HT-29 (cell line): ENCODE results near the gene P4HA3. TPM values are rescaled to one million over a fixed set of nuclear protein-coding genes. Genes with fewer than 3 reads are reported as not detected.

ENCODE experiments used
- DNase-seq: peaks from one replicate; pipeline ENCODE4 v3.0.0-alpha.2; 2015; ENCODE audit warnings: low spot score
- total RNA-seq: library from RNA; depleted of rRNA; stranded (reverse); fragments of >200 nt; shearing (Covaris generic); gene quantifications from 2 replicates; pipeline ENCODE4 v1.2.3, GENCODE V29; 2014

Gene P4HA3
- total RNA-seq, 1 experiment from 2014 or later, result not detected

DNA sequence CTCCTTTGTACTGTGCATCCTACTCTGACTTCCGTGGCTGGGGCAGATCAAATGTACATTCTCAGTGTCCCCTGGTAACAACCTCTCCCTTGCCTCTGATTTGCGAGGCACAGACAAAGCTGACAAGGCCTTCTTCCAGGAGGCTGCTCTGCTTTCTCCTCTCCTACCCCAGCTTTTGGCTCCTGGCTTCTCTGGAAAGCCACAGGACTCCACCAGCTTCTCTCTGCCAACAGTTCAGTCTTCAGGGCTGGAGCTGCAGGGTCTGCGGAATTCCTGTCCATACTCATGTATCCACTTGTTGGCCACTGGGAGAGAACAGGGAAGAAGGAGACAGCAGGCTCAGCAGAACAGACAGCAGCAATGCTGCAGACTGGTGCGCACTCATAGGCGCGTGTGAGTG, 44.4 kb downstream of the P4HA3 start:
- DNase-seq, result no peak

DNA sequence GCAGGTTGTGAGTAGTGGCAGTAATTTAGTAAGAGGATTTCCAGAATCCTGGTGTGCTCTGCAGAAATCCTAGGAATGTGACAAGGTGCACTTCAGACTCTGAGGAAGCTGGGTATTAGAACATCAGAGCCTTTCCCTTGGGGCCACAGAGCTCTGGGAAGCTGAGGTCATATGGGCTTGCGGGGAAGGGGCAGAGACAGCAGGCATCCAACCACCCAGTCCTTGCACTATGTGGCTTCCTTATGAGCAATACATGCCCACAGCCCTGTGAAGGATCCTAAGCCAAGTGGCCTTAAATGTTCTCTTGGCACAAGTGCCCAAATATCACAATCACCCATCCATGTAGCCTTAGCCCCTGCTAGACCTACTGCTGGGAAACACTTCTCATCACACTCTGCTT, 46.2 kb downstream of the P4HA3 start:
- DNase-seq, result no peak

DNA sequence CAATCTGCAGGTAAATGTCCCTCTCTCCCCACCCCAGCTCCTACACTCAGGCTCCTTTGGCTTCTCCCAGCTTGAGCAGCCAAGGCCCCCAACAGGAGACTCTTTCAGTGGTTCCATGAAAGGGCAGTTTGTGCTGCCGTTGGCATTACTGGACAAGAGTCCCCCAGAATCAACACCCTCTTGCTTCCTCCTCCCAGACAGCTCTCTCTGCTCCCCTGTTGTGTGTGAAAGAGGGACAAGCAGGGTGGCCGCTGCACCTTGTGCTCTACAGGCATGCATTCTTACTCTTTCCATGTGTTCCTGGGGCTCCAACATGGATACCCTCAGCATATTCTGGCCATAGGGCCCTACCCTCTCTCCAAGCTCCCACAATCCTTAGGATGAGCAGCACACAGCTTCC, 48.7 kb downstream of the P4HA3 start:
- no peak for DNase-seq

DNA sequence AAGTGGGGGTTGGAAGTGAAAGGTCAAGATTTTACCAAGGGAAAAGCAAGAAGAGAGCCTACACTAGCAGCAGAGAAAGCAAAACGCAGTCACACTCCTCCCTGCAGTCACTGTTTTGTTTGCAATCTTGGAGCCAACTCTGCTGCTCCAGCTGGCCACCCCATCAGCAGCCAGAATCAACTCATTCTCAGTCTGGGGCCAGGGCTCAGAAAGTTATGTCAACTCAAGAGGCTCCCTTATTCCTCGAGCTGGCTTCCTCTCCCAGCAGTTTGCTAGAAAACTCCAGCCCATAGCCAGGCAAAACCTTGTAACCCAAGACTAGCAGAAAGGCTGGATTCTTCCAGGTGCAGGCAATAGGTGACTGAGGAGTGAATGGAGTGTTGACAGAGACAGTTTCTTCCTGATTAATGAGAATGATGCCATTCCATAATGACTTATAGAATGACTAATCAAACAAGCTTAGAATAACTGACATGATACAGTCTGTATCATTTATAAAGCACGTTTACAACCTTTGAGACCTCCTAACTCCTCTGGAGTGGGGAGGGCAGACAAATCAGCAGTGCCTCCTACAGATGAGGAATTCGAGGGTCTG, 53.4 kb downstream of the P4HA3 start:
- no peak for DNase-seq

DNA sequence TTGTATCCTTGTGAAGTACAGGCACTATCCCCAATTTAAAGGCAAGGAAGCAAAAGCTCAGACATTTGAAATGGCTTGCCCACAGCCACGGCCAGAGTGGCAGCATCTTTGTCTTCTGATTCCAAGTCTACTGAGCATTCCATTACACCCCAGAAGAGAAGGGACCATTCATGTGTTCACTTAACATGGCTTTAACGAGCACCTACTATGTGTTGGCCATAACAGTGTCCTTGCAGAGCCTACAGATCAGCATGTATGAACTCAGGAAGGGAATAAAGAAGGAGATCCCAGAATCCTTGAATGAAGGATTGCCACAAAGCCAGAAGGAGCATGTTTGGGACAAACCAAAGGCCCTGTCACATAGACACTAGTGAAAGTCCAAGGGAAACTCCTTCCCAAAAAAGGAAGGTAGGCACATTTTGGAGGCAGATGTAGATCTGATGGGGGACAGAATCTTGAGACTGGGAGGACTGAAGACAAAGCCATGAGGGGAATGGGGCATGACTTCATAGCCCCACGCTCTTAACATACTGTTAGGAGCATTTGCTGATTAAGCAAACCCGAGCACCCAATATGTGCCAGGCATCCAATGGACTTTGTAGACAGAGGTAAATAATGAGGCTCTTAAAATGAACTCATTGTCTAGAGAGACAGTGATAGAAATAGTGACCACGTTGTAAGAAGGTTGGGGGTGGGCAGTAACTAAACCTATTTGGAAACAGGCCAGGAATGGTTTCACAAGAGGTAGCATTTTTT, 54.9 kb downstream of the P4HA3 start:
- no peak for DNase-seq

DNA sequence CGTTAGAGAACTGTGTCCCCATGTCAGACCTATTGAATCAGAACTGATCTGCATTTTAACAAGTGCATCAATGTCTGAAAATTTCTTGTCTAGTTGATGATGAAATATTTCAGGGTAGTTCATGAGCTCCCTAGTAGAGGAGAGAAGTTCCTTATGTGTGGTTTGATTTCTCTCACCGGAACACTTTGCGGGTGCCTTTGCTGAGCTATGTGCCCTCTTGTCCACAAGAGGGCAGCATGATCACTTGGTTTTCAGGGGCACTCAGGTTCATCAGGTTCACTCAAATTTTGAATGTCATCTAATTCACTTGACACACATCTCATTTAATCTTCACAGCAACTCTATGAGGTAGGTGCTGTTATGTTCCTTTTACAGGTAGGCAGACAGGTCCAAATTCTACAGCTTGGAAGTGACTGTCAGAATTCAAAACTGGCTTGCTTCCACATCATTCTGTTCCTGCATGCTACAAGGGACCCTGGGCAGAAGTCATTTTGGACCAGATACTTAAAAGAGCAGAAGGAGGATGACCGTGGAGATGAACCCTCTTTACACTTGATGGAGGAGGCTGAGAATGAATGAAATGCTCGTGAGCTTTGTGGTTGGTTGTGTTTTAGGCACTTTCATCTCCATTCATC, 55.6 kb downstream of the P4HA3 start:
- DNase-seq, result peak; percentile 81

DNA sequence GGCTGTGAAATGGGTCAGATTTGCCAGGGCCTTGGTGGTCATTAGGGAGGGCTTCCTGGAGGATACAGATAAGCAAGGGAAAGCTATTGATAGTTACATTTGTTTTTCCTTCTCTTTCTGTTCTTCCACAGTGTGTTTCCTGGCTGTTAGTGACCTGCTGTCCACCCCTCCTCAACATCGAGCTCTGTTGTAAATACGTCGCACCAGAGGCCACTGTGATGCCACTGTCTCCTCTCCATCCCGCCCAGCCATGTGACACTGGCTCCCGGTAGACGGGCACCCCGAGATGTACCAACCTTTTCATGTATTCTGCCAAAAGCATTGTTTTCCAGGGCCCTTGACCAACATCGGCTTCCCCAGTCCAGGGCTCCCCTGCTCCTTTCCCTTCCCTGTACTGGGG, 58.1 kb downstream of the P4HA3 start:
- no peak for DNase-seq

DNA sequence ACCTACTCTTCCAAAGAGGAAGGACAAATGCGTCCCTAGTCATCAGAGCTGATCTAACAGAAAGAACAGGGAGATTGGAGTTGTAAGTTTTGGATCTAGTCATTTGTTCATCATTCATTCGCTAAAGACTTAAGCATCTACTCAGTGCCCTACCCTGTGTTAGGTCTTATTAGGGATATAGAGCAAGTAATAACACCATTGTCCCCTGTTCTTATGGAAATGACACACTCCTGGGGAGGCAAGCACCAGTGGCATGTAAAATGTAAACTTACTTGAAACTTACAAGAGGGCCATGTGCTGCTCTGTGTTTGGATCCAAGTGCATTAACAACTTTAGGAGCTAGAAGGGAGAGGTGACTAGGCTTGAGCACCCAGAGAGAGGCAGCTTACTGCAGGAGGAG, 61.9 kb downstream of the P4HA3 start:
- DNase-seq, result no peak

DNA sequence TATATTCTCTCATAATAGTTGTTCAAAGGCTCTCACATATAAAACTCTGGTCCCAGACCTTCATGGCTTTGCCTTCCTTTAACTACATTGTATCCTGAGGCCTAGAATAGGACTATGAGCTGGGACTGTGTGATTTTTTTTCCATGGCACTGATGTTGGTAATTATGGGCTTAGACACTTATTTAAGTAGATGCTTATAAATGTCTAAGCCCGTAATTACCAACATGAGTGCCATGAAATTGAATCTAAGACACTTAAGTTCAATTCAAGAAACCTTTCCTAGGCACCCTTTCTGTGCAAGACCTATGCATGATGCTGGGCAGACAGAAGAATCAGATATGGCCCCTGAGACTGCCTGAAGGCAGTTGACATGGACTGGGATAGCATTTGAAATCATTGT, 63.0 kb downstream of the P4HA3 start:
- no peak for DNase-seq

DNA sequence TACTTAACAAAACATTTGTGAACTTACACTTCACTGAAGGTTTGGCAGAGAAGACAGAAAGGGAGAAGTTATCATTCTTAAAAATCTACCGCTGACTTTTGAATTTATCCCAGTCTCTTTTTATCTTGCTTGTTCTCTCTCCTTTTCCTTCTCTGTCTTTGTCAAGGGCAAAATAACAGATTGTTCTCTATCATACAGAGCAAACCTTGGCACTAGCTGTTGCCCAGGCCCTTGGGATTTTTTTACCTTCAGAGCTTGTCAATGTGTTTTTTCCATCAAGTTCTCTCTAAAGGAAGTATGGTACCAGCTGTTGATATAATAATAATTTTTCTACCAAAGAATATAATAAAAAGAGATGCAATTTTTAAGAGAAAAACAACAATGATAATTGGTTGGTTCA, 73.2 kb downstream of the P4HA3 start:
- no peak for DNase-seq

DNA sequence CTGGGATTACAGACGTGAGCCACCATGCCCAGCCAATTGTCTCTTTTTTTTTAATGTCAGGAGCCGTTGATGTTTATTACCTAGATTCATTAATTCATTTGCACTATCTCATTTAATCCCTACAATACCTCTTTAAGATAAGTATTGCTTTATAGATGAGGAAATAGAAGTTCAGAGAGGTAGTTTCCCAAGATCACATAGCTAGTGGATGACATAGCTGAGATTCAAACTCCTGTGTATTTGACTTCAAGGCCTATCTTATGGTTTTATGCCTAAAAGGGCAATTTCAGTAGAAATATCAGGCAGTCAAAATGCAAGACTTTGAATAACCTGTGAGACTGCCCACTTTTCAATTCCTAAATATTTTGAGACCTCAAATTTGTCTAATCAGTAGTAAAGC, 73.9 kb downstream of the P4HA3 start:
- no peak for DNase-seq

DNA sequence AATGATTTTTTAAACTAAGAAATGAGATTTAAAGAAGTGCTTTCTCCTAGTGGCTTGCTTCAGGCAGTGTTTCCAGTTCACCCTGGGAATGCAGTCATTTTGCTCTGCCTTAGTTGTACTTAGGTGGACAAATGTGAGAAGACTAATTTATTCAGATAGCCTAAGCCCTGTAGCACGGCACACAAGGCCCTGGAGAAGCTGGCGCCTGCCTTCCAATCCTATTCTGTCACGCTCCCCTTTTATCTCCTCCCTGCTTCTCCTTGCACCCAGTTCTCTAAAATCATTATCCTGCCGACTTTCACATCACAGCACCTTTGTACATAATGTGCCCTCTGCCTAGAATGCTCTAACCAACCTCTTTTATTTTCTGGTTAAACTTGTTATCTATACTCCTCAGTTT, 76.3 kb downstream of the P4HA3 start:
- DNase-seq, result no peak

DNA sequence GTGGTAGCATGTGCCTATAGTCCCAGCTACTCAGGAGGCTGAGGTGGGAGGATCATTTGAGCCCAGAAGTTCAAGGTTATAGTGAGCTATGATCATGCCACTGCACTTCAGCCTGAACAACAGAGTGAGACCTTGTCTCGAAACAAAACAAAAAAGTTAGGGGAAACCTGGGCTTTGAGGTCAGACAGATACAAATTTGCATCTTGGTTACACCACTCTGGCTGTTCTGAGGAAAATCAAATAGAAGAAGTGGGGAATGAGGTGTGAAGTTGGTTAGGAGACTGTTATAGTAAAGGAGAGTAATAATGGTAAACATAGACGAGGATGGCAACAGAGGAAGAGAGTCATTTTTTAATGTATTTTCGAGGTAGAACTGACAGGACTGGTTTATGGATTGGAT, 77.8 kb downstream of the P4HA3 start:
- DNase-seq, result no peak

DNA sequence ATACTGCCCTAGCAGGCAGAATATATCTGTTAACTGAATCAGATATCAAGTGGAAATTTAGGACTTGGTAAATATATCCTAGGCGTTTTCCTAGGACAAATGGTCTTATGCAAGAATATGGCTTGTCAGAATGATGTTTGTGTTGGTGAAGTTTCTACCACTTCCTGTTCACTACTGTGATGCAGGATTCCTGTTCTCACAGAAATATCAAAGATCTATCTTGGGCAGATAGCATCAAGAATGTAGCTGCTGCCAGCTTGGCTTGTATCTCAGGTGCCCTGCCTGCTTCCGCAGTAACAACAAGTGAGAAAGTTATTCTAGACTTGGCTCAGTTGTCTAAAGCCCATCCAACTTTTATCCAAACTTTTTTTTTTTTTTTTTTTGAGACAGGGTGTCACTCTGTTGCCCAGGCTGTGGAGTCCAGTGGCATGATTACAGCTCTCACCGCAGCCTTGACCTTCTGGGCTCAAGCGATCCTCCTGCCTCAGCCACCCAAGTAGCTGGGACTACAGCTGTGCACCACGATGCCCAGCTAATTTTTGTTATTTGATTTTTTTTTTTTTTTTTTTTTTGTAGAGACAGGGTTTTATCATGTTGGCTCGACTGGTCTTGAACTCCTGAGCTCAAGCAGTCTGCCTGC, 79.0 kb downstream of the P4HA3 start:
- no peak for DNase-seq

DNA sequence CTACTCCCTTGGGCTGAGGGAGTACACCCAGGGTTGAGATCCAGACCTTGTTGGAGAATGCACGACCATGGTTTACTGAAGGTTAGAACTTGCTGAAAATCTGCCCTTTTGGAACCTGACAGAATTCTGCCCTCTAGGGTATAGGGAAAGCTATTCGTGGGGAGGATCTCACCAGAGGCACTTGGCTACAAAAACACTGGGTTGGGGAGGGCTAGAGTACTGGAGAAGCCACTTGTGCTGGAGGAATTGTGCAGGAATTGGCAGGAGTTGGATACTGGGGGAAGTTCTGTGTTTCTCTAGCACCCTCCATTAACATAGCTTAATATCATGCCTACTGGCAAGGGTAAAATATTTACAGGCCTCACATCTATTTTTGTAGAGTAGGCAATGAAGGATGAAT, 84.5 kb downstream of the P4HA3 start:
- no peak for DNase-seq

DNA sequence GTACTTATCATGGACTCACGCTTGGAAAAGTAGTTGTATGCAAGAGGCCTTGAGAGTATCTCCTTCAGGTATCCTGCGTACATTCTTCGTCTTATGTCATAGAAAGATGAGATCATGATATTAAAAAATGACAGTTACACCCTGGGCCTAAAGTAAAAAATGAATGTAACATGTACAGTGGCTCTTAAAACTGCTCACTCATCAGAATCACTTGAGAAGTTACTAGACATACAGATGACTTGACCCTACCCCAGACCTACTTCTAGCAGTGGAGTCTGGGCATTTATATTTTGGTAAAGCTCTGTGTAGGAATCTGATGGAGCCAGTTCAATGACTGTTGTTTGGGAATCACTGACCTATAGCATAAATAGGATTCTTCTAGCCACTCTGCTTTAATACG, 85.9 kb downstream of the P4HA3 start:
- DNase-seq, result no peak

DNA sequence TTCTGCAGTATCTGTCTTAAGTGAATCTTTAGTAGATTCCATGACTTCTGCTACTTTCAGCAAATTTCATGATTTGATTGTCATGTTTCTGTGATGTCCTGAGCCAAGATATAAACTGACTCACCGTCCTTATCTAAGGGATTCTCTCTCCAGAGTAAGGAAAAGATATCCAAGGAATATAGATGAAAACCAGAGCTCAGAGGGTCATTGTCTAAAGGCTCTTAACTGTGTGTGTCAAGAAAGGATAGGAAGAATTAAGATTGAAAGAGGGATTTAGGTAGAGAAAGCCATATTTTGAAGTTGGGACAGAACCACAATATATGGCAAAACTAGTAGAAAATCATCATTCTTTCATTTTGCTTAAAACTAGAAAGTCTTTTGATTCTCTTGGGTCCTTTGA, 89.6 kb downstream of the P4HA3 start:
- no peak for DNase-seq

DNA sequence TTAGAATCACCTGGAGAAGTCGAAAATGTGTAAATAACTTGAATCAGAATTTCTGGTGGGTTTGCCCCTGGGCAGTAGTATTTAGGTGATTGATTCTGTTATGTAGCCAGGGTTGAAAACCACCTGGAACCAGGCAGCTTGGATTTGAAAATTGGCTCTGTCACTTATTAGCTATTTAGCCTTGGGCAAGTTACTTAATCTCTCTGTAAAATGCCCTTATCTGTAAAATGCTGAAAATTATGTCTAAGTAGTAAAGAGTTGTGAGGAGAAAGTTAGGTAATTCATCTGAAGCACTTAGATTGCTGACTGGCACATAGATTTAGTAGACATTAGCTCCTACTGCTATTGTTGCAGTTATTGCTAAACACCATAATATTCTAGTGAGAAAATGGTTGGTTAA, 91.1 kb downstream of the P4HA3 start:
- no peak for DNase-seq
